Hepatocyte (in vitro differentiated cells): ENCODE results near the gene PDE3B. TPM values are rescaled to one million over a fixed set of nuclear protein-coding genes. Genes with fewer than 3 reads are reported as not detected.

ENCODE experiments used
- DNase-seq: peaks from one replicate; pipeline ENCODE4 v3.0.0-alpha.2; 2016; ENCODE audit warnings: low spot score
- H2AFZ ChIP-seq: fragments of 200-600 bp; sonication (generic); 2 replicates; pipeline ENCODE4 v1.6.0; 2016; ENCODE audit warnings: antibody characterized with exemption, mild to moderate bottlenecking
- H3K27ac ChIP-seq: fragments of 200-600 bp; sonication (generic); 2 replicates; pipeline ENCODE4 v1.5.1; 2016; ENCODE audit warnings: mild to moderate bottlenecking
- H3K27me3 ChIP-seq: fragments of 200-600 bp; sonication (generic); 2 replicates; pipeline ENCODE4 v1.6.1; 2016
- H3K36me3 ChIP-seq: fragments of 200-600 bp; sonication (generic); replicated peaks from 2 replicates; pipeline ENCODE4 v1.5.1; 2016; ENCODE audit warnings: low read depth; ENCODE audit not compliant: insufficient read depth
- H3K4me1 ChIP-seq: fragments of 200-600 bp; sonication (generic); 2 replicates; pipeline ENCODE4 v1.5.1; 2016; ENCODE audit warnings: mild to moderate bottlenecking, moderate library complexity; ENCODE audit not compliant: insufficient read depth
- H3K4me2 ChIP-seq: fragments of 200-600 bp; sonication (generic); 2 replicates; pipeline ENCODE4 v1.6.0; 2016
- H3K4me3 ChIP-seq: fragments of 200-600 bp; sonication (generic); 2 replicates; pipeline ENCODE4 v1.5.1; 2016; ENCODE audit warnings: mild to moderate bottlenecking
- H3K79me2 ChIP-seq: fragments of 200-600 bp; sonication (generic); 2 replicates; pipeline ENCODE4 v1.6.0; 2017; ENCODE audit warnings: mild to moderate bottlenecking
- H3K9me2 ChIP-seq: fragments of 200-600 bp; sonication (generic); replicated peaks from 2 replicates; pipeline ENCODE4 v1.6.0; 2017; ENCODE audit warnings: mild to moderate bottlenecking; ENCODE audit not compliant: insufficient read depth
- H3K9me3 ChIP-seq: fragments of 200-600 bp; sonication (generic); 2 replicates; pipeline ENCODE4 v1.5.1; 2016; ENCODE audit warnings: low read depth, mild to moderate bottlenecking
- H4K20me1 ChIP-seq: fragments of 200-600 bp; sonication (generic); 2 replicates; pipeline ENCODE4 v1.6.0; 2016; ENCODE audit warnings: mild to moderate bottlenecking; ENCODE audit not compliant: insufficient read depth, poor library complexity, severe bottlenecking
- EZH2 ChIP-seq: fragments of 200-600 bp; sonication (generic); IDR thresholded peaks from 2 replicates; pipeline ENCODE4 v1.6.1; 2016; ENCODE audit warnings: antibody characterized with exemption, mild to moderate bottlenecking, borderline replicate concordance
- EZH2phosphoT487 ChIP-seq: fragments of 200-600 bp; sonication (generic); IDR thresholded peaks from one replicate; pipeline ENCODE4 v1.6.1; 2018; ENCODE audit warnings: antibody characterized with exemption, mild to moderate bottlenecking, low read depth, moderate library complexity; ENCODE audit not compliant: unreplicated experiment, severe bottlenecking
- WGBS: methylation state at CpG from one replicate; pipeline ENCODE4 v1.1.6; 2016; ENCODE audit warnings: low lambda C conversion rate; ENCODE audit errors: missing lambda C conversion rate; 5-methylcytosine and 5-hydroxymethylcytosine counted together
- polyA plus RNA-seq: library from polyadenylated mRNA; unstranded; fragments of >200 nt; fragmentation: Nextera tagmentation; extraction: Ambion mirVana; gene quantifications from 2 replicates; pipeline ENCODE4 v1.2.1, GENCODE V29; 2016
- total RNA-seq: library from RNA; depleted of rRNA; stranded (reverse); fragments of >200 nt; gene quantifications from 2 replicates; pipeline ENCODE4 v1.2.3, GENCODE V29; 2014
- TF ChIP-seq, protein P1 (sequence below): fragments of 200-600 bp; sonication (generic); IDR thresholded peaks from 2 replicates; pipeline ENCODE4 v1.5.1; 2016; ENCODE audit warnings: antibody characterized with exemption, mild to moderate bottlenecking; ENCODE audit not compliant: poor library complexity

Gene PDE3B
- total and polyA plus RNA-seq, 2 experiments from 2014 or later: 15.8 to 46.3 TPM

DNA sequence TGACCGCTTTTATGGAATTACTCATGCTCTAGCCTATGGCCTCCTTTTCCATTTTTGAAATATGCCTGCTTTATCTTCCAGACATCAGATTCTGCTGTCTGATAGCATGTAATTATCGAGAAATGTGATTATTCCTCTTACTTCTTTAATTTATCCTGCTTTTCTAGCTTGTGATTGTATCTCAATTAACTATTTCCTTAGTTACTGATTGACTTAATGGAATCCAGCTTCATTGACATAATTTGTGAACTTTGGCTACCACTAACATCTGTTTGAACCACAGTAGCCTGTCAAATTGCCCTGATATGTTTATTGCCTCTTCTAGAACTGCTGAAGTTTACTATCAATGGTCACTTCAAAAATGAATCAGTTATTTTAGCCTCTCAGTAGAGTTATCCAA, 25.5 kb upstream of the PDE3B start:
- peak overlapping the region; percentile 79 for H3K27ac ChIP-seq

GRCh38 chr11:14619603-14620531, 23.7 kb upstream of the PDE3B start:
- no peaks in the 10 kb centered on the region for H3K27me3 ChIP-seq
- H4K20me1 ChIP-seq: no peaks in the 10 kb centered on the region
- TF ChIP-seq, protein P1, sequence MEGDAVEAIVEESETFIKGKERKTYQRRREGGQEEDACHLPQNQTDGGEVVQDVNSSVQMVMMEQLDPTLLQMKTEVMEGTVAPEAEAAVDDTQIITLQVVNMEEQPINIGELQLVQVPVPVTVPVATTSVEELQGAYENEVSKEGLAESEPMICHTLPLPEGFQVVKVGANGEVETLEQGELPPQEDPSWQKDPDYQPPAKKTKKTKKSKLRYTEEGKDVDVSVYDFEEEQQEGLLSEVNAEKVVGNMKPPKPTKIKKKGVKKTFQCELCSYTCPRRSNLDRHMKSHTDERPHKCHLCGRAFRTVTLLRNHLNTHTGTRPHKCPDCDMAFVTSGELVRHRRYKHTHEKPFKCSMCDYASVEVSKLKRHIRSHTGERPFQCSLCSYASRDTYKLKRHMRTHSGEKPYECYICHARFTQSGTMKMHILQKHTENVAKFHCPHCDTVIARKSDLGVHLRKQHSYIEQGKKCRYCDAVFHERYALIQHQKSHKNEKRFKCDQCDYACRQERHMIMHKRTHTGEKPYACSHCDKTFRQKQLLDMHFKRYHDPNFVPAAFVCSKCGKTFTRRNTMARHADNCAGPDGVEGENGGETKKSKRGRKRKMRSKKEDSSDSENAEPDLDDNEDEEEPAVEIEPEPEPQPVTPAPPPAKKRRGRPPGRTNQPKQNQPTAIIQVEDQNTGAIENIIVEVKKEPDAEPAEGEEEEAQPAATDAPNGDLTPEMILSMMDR: no peak
- TF ChIP-seq EZH2phosphoT487 (no peak), EZH2 (no peak)
- H3K4me3 ChIP-seq: no peak overlapping the region
- H3K27ac ChIP-seq: peak overlapping the region; percentile 79
- H3K9me2 ChIP-seq: no peaks in the 10 kb centered on the region
- no peaks in the 10 kb centered on the region for H3K79me2 ChIP-seq
- no peaks in the 10 kb centered on the region for H3K36me3 ChIP-seq
- peak overlapping the region; percentile 20 for H3K4me2 ChIP-seq
- H2AFZ ChIP-seq: no peak overlapping the region
- 34% methylated on average over 4 of the region's 4 CpGs for WGBS
- peak; percentile 56 for DNase-seq
- H3K4me1 ChIP-seq: peaks cover 58% of the 10 kb centered on the region
- H3K9me3 ChIP-seq: no peaks in the 10 kb centered on the region

More for the DNA sequence above, 25.5 kb upstream of the PDE3B start:
- H3K9me3 ChIP-seq: no peaks in the 10 kb centered on the region
- no peak overlapping the region for H3K4me3 ChIP-seq
- peak overlapping the region; percentile 50 for H3K4me2 ChIP-seq
- no peak overlapping the region for H2AFZ ChIP-seq
- no peaks in the 10 kb centered on the region for H3K27me3 ChIP-seq
- 79% methylated on average over 2 of the region's 2 CpGs for WGBS
- H4K20me1 ChIP-seq: no peaks in the 10 kb centered on the region
- no peaks in the 10 kb centered on the region for H3K9me2 ChIP-seq
- no peak for DNase-seq
- H3K36me3 ChIP-seq: no peaks in the 10 kb centered on the region
- peaks cover 58% of the 10 kb centered on the region for H3K4me1 ChIP-seq
- TF ChIP-seq EZH2 (no peak), EZH2phosphoT487 (no peak)
- TF ChIP-seq, protein P1: no peak
- no peaks in the 10 kb centered on the region for H3K79me2 ChIP-seq

- Histone ChIP-seq H4K20me1 (no peaks in the 10 kb centered on the region), H3K4me3 (no peak overlapping the region), H2AFZ (no peak overlapping the region), H3K36me3 (no peaks in the 10 kb centered on the region), H3K9me2 (no peaks in the 10 kb centered on the region), H3K9me3 (no peaks in the 10 kb centered on the region), H3K4me1 (peaks cover 51% of the 10 kb centered on the region), H3K27ac (peak overlapping the region; percentile 79), H3K4me2 (no peak overlapping the region), H3K27me3 (no peaks in the 10 kb centered on the region), H3K79me2 (no peaks in the 10 kb centered on the region)
- TF ChIP-seq EZH2: no peak
- TF ChIP-seq, protein P1: no peak
- TF ChIP-seq EZH2phosphoT487: no peak
- no peak for DNase-seq
- 76% methylated on average over 5 of the region's 5 CpGs for WGBS
These were observed 21.2 kb upstream of the PDE3B start for GRCh38 chr11:14622223-14622954.
